ENCODE data around the gene IDH3B.
A peak's percentile ranks its signal among the peaks of the same experiment; 100 is the strongest.

The IDH3B gene

GRCh38 chr20:2663887-2664719 is at the start of gene IDH3B:
TSS of gene IDH3B (minus strand) at chr20:2664216. CDS start at chr20:2664188, 28 bp downstream.
- DNase-seq: peak; percentile 88
- no peak for TF ChIP-seq CTCF (IDR thresholded peaks at IDR 0.05)

GRCh38 chr20:2713285-2713684 is 49.3 kb upstream of the IDH3B start:
- no peak for TF ChIP-seq CTCF (IDR thresholded peaks at IDR 0.05)
- no peaks in the 10 kb centered on the region for H3K36me3 Mint-ChIP-seq (ENCODE audit: low read depth)
- H3K27me3 Mint-ChIP-seq (ENCODE audit: low read depth, poor library complexity): peaks cover 38% of the 10 kb centered on the region
- H3K27ac Mint-ChIP-seq: no peak overlapping the region
- peaks cover 10% of the 10 kb centered on the region for H3K9me3 Mint-ChIP-seq
- peaks cover 7% of the 10 kb centered on the region for H3K4me1 Mint-ChIP-seq
- DNase-seq: no peak
- H3K4me3 Mint-ChIP-seq: no peak overlapping the region

More at GRCh38 chr20:2663887-2664719, at the start of gene IDH3B:
- Mint-ChIP-seq H3K4me3 (peak within 1 kb of the TSS; percentile 88), H3K4me1 (peaks cover 29% of the 10 kb centered on the region), H3K27me3 (ENCODE audit: low read depth, poor library complexity) (peaks cover 32% of the 10 kb centered on the region), H3K9me3 (no peaks in the 10 kb centered on the region), H3K36me3 (ENCODE audit: low read depth) (peaks cover 22% of the 10 kb centered on the region), H3K27ac (peak within 1 kb of the TSS; percentile 98)

GRCh38 chr20:2709205-2709981 is 45.4 kb upstream of the IDH3B start:
- Mint-ChIP-seq H3K27me3 (ENCODE audit: low read depth, poor library complexity) (peaks cover 36% of the 10 kb centered on the region), H3K4me1 (peaks cover 30% of the 10 kb centered on the region), H3K4me3 (peak overlapping the region; percentile 11), H3K36me3 (ENCODE audit: low read depth) (no peaks in the 10 kb centered on the region), H3K9me3 (no peaks in the 10 kb centered on the region), H3K27ac (no peak overlapping the region)
- no peak for TF ChIP-seq CTCF (IDR thresholded peaks at IDR 0.05)
- DNase-seq: no peak

- H3K27ac Mint-ChIP-seq: no peak overlapping the region
- H3K27me3 Mint-ChIP-seq (ENCODE audit: low read depth, poor library complexity): peaks cover 38% of the 10 kb centered on the region
- H3K36me3 Mint-ChIP-seq (ENCODE audit: low read depth): no peaks in the 10 kb centered on the region
- H3K9me3 Mint-ChIP-seq: no peaks in the 10 kb centered on the region
- no peak for DNase-seq
- H3K4me1 Mint-ChIP-seq: peaks cover 30% of the 10 kb centered on the region
- H3K4me3 Mint-ChIP-seq: no peak overlapping the region
- no peak for TF ChIP-seq CTCF (IDR thresholded peaks at IDR 0.05)
These were observed 44.6 kb upstream of the IDH3B start for GRCh38 chr20:2708665-2709064.

GRCh38 chr20:2708073-2708415 is 44.0 kb upstream of the IDH3B start:
- H3K4me3 Mint-ChIP-seq: no peak overlapping the region
- no peak for DNase-seq
- peaks cover 44% of the 10 kb centered on the region for H3K27me3 Mint-ChIP-seq (ENCODE audit: low read depth, poor library complexity)
- H3K9me3 Mint-ChIP-seq: no peaks in the 10 kb centered on the region
- H3K27ac Mint-ChIP-seq: no peak overlapping the region
- peaks cover 30% of the 10 kb centered on the region for H3K4me1 Mint-ChIP-seq
- no peak for TF ChIP-seq CTCF (IDR thresholded peaks at IDR 0.05)
- H3K36me3 Mint-ChIP-seq (ENCODE audit: low read depth): no peaks in the 10 kb centered on the region
